Aorta (tissue), 5 donors: ENCODE data around the gene ANKRD44. TPM values are rescaled to one million over a fixed set of nuclear protein-coding genes. Genes with fewer than 3 reads are reported as not detected.

ENCODE experiments used
- ATAC-seq: fragments of 200-7000 bp; cut with Tn5 transposase; one replicate; pipeline ENCODE4 v1.9.1; 2022; ENCODE audit warnings: moderate library complexity; ENCODE audit not compliant: low FRiP score
- DNase-seq, 2 donors: peaks; one replicate each; pipeline ENCODE4 v3.0.0-alpha.2; 2020
- H3K27ac ChIP-seq, 2 donors: one replicate each; pipeline ENCODE4 v1.5.1; 2013; ENCODE audit warnings: low read length in 2 of 2, mild to moderate bottlenecking in 2 of 2, moderate library complexity in 2 of 2, control low read depth in 1 of 2, inconsistent platforms in 1 of 2, low read depth in 1 of 2
- H3K27me3 ChIP-seq, 2 donors: one replicate each; pipeline ENCODE4 v1.6.1; 2013; ENCODE audit warnings: control low read depth in 1 of 2, low read length in 1 of 2, mild to moderate bottlenecking in 1 of 2, moderate library complexity in 1 of 2; ENCODE audit not compliant: insufficient read depth in 2 of 2, control insufficient read depth in 1 of 2
- H3K36me3 ChIP-seq, 2 donors: one replicate each; pipeline ENCODE4 v1.6.1; 2013; ENCODE audit warnings: control low read depth in 1 of 2, low read length in 1 of 2, mild to moderate bottlenecking in 1 of 2; ENCODE audit not compliant: insufficient read depth in 2 of 2, control insufficient read depth in 1 of 2
- H3K4me1 ChIP-seq, 2 donors: one replicate each; pipeline ENCODE4 v1.6.1; 2013; ENCODE audit warnings: low read length in 2 of 2, control low read depth in 1 of 2, mild to moderate bottlenecking in 1 of 2, moderate library complexity in 1 of 2; ENCODE audit not compliant: insufficient read depth in 2 of 2, control insufficient read depth in 1 of 2
- H3K4me3 ChIP-seq, 2 donors: one replicate each; pipeline ENCODE4 v1.5.1; 2013; ENCODE audit warnings: low read length in 2 of 2, control low read depth in 1 of 2, mild to moderate bottlenecking in 1 of 2
- H3K9me3 ChIP-seq: one replicate; pipeline ENCODE4 v1.6.1; 2013; ENCODE audit warnings: mild to moderate bottlenecking, low read length; ENCODE audit not compliant: control insufficient read depth
- WGBS, 2 donors: extraction: QIAGEN DNeasy Blood & Tissue Kit; methylation state at CpG; one replicate each; pipeline ENCODE4 v1.1.7; 2013; 5-methylcytosine and 5-hydroxymethylcytosine counted together
- intact Hi-C, 2 donors: fragments of 100-400 bp; cut with DNase I; formaldehyde crosslinking; loops; one replicate each; pipeline versions ENCODE4 v1.14.2 to v1.15.0; 2022
- polyA plus RNA-seq, 2 donors: library from polyadenylated mRNA; stranded (reverse); fragments of 200-250 nt; gene quantifications; one replicate each; pipeline ENCODE4 v1.2.3, GENCODE V29; 2013
- total RNA-seq, 2 donors: library from RNA; stranded (reverse); fragmentation: NEBNext Ultra II Directional; extraction: Animal tissue kit (Norgen Biotek cat#: 25700); gene quantifications; one replicate each; pipeline ENCODE4 v1.2.1, GENCODE V29; 2021
- donor health status: healthy with polysubstance abuse.
- donor health status: Bipolar disorder and iron deficiency.
- donor health status: DM: no; HTN: no; CAD: no.
- donor health status: DM: no; HTN: no; CAD: no.
- donor health status: DM: yes; HTN: yes; CAD: no.

ANKRD44 gene
- total and polyA plus RNA-seq, 4 donors = 4.5 to 62.6 (median 33.8) TPM

DNA sequence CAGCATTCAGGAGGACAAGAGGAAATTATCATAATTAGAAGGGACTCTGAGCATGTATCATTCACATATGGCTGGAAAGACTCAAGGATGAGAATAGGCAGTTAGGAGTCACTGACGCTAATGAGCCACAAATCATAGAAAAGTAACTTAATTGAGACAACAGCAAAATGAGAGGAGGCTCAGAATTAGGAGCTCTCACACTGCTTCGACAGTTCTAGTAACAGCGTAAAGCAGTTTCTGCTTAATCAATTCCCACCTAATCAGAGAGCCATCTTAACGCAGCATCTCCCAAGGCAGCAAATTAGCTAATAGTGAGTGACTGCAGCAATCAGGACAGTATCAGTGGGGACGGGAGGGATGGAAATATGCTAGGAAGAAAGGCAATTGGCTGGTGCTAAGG lies 32.8 kb downstream of the ANKRD44 start:
- ATAC-seq (no peak), DNase-seq (no peak)
- no peaks in the 10 kb centered on the region for H3K9me3 ChIP-seq
- intact Hi-C loops = no loop called here
- H3K36me3 ChIP-seq = no peaks in the 10 kb centered on the region
- H3K27me3 ChIP-seq = no peaks in the 10 kb centered on the region
- no peak overlapping the region for H3K27ac ChIP-seq
- 71 to 84% methylated on average over 5 of the region's 5 CpGs for WGBS, 2 donors
- H3K4me3 ChIP-seq = no peak overlapping the region
- H3K4me1 ChIP-seq = peaks cover 0 to 2% of the 10 kb centered on the region in 2 donors

DNA sequence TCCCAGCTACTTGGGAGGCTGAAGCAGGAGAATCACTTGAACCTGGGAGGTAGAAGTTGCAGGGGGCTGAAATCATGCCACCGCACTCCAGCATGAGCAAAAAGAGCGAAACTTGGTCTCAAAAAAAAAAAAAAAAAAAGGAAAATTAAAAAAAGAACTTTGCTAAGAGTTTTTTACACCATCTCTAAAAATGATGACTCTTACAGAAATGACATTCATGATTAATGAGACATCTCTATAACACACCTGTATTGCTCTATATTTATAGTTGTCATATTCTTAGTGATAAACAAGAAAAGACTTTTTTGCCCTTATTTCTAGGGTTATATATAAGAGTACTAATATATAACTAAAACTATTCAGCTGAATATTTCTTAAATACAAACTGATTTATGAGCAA lies 34.4 kb downstream of the ANKRD44 start:
- no peaks in the 10 kb centered on the region for H3K9me3 ChIP-seq
- no peak overlapping the region for H3K4me3 ChIP-seq
- no peaks in the 10 kb centered on the region for H3K27me3 ChIP-seq
- no peak overlapping the region for H3K27ac ChIP-seq
- intact Hi-C loops = no loop called here
- peaks cover 0 to 2% of the 10 kb centered on the region in 2 donors for H3K4me1 ChIP-seq
- no peak for ATAC-seq
- 97% methylated on average over 2 of the region's 2 CpGs for WGBS, 2 donors
- DNase-seq = no peak
- no peaks in the 10 kb centered on the region for H3K36me3 ChIP-seq

DNA sequence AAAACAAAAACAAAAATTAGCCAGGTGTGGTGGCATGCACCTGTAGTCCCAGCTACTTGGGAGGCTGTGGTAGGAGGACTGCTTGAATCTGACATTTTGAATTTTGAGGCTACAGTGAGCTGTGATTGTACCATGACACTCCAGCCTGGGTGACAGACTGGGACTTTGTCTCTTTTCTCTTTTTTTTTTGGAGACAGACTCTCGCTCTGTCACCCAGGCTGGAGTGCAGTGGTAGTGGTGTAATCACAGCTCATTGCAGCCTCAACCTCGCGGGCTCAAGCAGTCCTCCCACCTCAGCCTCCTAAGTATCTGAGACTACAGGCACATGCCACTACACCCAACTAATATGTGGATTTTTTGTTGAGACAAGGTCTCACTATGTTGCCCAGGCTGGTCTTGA lies 35.6 kb downstream of the ANKRD44 start:
- intact Hi-C loops = no loop called here
- DNase-seq (no peak), ATAC-seq (no peak)
- H3K36me3 ChIP-seq = no peaks in the 10 kb centered on the region
- H3K27me3 ChIP-seq = no peaks in the 10 kb centered on the region
- no peak overlapping the region for H3K27ac ChIP-seq
- WGBS, 2 donors = 93 to 97% methylated on average over 3 of the region's 3 CpGs
- peaks cover 1 to 3% of the 10 kb centered on the region in 2 donors for H3K4me1 ChIP-seq
- H3K4me3 ChIP-seq = no peak overlapping the region
- H3K9me3 ChIP-seq = no peaks in the 10 kb centered on the region

GRCh38 chr2:197274349-197274748 lies 36.2 kb downstream of the ANKRD44 start:
- Histone ChIP-seq H3K27ac (no peak overlapping the region), H3K9me3 (no peaks in the 10 kb centered on the region), H3K36me3 (no peaks in the 10 kb centered on the region), H3K4me1 (peaks cover 6 to 7% of the 10 kb centered on the region in 2 donors), H3K27me3 (no peaks in the 10 kb centered on the region), H3K4me3 (no peak overlapping the region)
- DNase-seq (no peak), ATAC-seq (no peak)
- 29 to 50% methylated on average over 6 of the region's 6 CpGs for WGBS, 2 donors
- intact Hi-C loops = no loop called here

GRCh38 chr2:197273485-197273884 lies 37.1 kb downstream of the ANKRD44 start:
- intact Hi-C loops = no loop called here

GRCh38 chr2:197270601-197271000 lies 40.0 kb downstream of the ANKRD44 start:
- intact Hi-C loops = no loop called here
- Histone ChIP-seq H3K4me1 (peaks cover 6 to 7% of the 10 kb centered on the region in 2 donors), H3K4me3 (no peak overlapping the region), H3K27ac (no peak overlapping the region), H3K27me3 (no peaks in the 10 kb centered on the region), H3K36me3 (no peaks in the 10 kb centered on the region), H3K9me3 (no peaks in the 10 kb centered on the region)
- DNase-seq = no peak
- 44 to 56% methylated on average over 3 of the region's 3 CpGs for WGBS, 2 donors
- no peak for ATAC-seq

More at GRCh38 chr2:197273485-197273884, 37.1 kb downstream of the ANKRD44 start:
- 22 to 29% methylated on average over 4 of the region's 4 CpGs for WGBS, 2 donors
- Histone ChIP-seq H3K36me3 (no peaks in the 10 kb centered on the region), H3K4me3 (no peak overlapping the region), H3K4me1 (peaks cover 6 to 7% of the 10 kb centered on the region in 2 donors), H3K27ac (no peak overlapping the region), H3K27me3 (no peaks in the 10 kb centered on the region), H3K9me3 (no peaks in the 10 kb centered on the region)
- DNase-seq (peak in 1 of 2 donors; percentile 52), ATAC-seq (no peak)

DNA sequence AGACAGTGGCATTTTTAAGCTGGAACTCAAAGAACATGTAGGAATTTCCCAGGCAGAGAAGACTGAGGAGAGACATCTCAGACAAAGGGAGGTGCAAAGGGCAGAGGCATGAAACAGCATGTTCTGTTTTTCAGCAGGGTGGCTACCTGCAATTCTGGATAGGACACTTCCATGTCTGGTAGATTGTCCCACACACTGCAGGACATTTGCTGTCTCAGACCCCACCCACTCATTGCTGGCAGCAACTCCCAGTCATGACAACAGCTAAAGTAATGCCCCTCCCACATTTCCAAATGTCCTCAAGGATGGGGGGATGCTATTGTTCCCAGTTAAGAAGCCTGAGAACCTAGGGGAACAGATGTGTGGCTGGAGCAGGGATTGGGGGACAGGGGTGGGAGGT lies 40.8 kb downstream of the ANKRD44 start:
- no peak for DNase-seq
- intact Hi-C loops = no loop called here
- H3K4me3 ChIP-seq = no peak overlapping the region
- no peaks in the 10 kb centered on the region for H3K9me3 ChIP-seq
- H3K36me3 ChIP-seq = no peaks in the 10 kb centered on the region
- H3K27me3 ChIP-seq = no peaks in the 10 kb centered on the region
- ATAC-seq = no peak
- peaks cover 6 to 7% of the 10 kb centered on the region in 2 donors for H3K4me1 ChIP-seq
- H3K27ac ChIP-seq = no peak overlapping the region

DNA sequence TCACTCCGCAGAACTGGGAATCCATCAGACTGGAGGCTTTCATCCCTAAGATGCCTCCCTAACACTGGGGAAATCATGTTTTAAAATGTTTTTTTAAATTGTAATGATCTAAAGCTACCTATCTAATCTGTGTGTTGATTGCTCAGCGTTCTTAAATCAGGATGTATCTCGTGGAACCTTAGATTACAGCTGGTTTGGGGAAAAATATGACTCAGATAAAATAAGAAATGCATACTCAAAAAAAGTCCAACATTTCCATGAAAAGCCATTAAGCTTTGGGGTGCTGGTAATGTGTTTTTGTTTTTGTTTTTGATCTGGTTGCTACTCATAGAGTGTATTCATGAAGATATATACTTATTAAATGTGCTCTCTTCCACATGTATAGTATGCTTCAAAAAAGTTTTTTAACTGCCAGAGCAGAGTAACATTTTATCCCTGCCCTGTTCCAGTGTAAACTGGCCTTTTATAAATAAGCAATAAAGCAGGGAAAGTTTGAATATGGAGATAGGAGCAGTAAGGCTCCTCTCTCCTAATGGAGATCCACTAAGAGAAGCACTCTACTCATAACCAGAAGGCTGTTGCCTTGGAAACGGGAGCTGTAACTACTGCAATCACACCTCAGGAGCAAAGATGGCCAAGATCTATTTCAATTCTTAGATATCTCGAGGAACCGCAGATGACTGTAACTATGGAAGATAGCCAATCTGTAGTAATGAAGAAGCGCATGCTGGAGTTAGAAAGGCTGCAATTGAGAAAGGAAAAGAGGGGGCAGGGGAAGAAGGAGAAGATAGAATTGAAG lies 41.6 kb downstream of the ANKRD44 start:
- H3K4me1 ChIP-seq = peaks cover 6 to 7% of the 10 kb centered on the region in 2 donors
- H3K27ac ChIP-seq = no peak overlapping the region
- no peaks in the 10 kb centered on the region for H3K27me3 ChIP-seq
- no peaks in the 10 kb centered on the region for H3K9me3 ChIP-seq
- H3K4me3 ChIP-seq = no peak overlapping the region
- H3K36me3 ChIP-seq = no peaks in the 10 kb centered on the region
- 39 to 52% methylated on average over 7 of the region's 7 CpGs for WGBS, 2 donors
- intact Hi-C loops = no loop called here
- DNase-seq = no peak
- ATAC-seq = no peak

DNA sequence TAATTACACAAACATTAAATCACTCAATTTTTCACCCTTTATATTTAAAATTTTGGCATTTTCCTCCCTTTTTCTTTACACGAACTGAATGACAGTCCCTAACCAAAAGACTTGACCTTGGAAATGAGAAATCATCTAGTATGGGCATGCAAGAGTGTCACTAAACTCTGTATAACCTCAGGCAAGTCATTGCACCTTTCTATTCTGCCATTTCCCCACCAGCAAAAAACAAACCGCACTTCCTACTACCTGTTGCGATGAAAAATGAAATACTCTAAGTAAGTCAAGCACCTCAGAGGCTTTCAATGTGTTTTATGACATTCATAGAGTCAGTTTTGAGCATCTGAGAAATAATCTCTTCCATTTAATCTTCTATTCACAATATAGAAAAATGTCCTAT lies 44.1 kb downstream of the ANKRD44 start:
- 78 to 90% methylated on average over 3 of the region's 3 CpGs for WGBS, 2 donors
- H3K4me1 ChIP-seq = peaks cover 6 to 7% of the 10 kb centered on the region in 2 donors

More for the DNA sequence above, 44.1 kb downstream of the ANKRD44 start:
- no peaks in the 10 kb centered on the region for H3K36me3 ChIP-seq
- H3K4me3 ChIP-seq = no peak overlapping the region
- no peak for ATAC-seq
- no peak overlapping the region for H3K27ac ChIP-seq
- DNase-seq = no peak
- no peaks in the 10 kb centered on the region for H3K9me3 ChIP-seq
- intact Hi-C loops = no loop called here
- H3K27me3 ChIP-seq = no peaks in the 10 kb centered on the region
